Cerebellar nuclear complex (tissue), 1 donor: ENCODE results near the gene DNAH1.

Experiments
- DNase-seq, 2 experiments: peaks; one replicate each; lab custom pipeline; 2025; lab: John Stamatoyannopoulos, UW

The DNAH1 gene

DNA sequence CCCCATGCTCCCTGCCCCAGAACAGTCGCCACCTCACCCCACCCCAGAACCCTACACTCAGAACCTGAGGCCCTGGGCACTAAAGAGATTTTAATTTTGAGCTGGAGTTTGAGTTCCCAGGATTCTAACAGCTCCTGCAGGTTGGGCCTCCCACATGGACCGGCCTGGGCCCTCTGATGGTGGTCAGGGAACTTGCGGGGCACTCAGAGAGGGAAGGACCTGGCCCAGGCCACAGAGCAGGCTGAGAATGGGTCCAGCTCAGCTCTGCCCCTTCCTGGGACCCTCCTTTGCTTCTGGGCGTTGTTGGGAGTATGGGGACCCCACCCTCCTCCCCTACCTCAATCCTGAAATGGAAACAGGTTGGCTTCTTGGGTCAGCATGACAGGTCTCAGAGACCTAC is 129.9 kb downstream of the DNAH1 start:
- DNase-seq, result no peak

DNA sequence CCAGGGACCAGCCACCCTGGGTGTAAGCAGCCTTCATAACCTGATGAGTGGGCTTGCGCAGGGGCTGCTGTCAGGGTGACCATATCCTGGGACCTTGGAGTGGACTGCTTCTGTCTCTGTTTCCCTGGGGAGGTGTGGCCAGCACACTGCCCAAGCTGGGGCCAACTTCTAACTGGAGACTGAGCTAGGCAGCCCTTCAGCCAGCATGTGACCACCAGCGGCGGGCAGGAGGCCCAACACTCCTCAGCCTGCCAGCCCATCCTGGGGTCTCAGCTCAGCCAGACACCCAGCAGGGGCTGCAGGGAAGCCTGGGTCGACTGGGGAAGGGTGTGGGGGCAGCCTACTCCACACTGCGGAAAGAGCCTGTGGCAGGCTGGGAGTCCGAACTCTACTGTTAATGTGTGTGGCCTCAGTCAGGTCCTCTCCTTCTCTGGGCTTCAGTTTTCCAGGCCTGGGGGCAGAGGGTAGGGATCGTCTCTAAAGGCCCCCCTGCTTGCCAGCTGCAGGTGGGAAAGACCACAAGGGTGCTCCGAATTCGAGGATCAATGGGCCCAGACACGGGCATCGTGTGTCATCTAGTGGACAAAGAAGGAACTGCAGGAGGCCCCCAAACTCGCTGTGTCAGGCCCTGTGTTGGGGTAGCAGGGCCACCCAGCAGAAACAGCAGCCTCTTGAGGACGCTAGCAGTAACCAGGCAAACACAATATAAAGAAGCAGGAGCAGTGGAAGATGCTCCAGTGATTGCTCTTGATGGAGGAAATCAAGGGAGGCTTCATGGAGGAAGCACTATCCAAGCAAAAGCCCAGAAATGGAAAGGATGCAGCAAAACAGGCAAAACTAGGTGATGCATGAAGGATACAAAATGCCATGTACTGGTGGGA is 130.8 kb downstream of the DNAH1 start:
- DNase-seq, result no peak

DNA sequence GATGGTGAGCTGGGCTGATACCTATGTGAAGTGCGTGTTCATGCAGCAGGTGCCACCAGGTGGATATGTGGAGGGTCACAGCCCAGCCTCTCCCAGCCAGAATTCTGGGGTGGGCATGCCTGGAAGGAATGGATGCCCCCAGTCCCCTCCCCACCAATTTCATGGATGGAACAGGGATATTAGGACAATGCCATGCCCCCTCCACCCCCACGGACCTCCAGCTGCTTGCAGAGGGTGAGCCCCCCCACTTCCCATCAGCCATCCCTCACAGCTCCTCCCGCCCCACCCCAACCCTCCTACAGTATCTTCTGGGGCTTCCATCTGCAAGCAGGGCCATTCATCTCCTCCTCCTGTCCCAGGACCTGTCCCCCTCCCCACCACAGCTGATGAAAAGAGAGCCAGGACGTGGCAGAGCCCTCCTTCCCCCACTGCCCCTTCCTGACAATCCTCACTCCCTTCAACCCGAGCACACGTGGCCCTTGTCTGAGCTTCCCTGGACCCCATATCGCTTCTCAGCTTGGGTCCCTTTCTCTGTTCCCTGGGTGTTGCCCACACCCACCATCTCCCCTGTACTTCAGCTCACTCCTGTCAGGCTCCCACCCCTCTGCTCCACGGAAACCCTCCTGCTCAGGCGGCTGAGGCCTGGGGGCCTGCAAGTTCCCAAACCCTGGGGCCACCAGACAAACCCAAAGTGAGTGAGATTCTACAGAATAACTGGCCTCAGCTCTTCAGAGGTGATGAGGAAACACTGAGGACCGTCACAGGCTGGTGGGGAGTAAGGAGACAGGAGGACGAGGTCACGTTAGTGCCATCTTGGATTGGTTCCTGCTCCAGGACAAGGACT is 131.6 kb downstream of the DNAH1 start:
- no peak for DNase-seq
